H1 (cell line): ENCODE results near the gene CACNA2D3. TPM values are rescaled to one million over a fixed set of nuclear protein-coding genes. Genes with fewer than 3 reads are reported as not detected.

ENCODE experiments used
- CTCF ChIA-PET: fragments of 300-600 bp; sonication (Branson Sonifier 250); formaldehyde crosslinking; loops from one replicate; lab custom pipeline; 2021; ENCODE audit not compliant: partially characterized antibody; lab: Charles Lee
- POLR2A ChIA-PET: fragments of 300-600 bp; sonication (Branson Sonifier 250); formaldehyde crosslinking; loops from one replicate; lab custom pipeline; 2021; ENCODE audit warnings: inconsistent platforms; ENCODE audit not compliant: partially characterized antibody; lab: Charles Lee
- DNase-seq, 2 experiments: peaks; one replicate each; pipeline versions ENCODE4 v3.0.0 to v3.0.0-alpha.2; 2010 to 2022; ENCODE audit warnings: low spot score in 2 of 2, low read depth in 1 of 2, mixed read lengths in 1 of 2
- FAIRE-seq: peaks from 2 replicates; lab custom pipeline; 2011; peaks lifted over from hg19 to GRCh38; lab: Jason Lieb, UNC
- H2AFZ ChIP-seq: 2 replicates; pipeline ENCODE4 v1.8.1; 2012; ENCODE audit warnings: low read length, inconsistent platforms
- H2AK5ac ChIP-seq: 2 replicates; pipeline ENCODE4 v1.6.1; 2013; ENCODE audit warnings: low read depth, low read length
- H2BK120ac ChIP-seq: replicated peaks from 2 replicates; pipeline ENCODE3; 2013; ENCODE audit warnings: low read depth, low read length, inconsistent platforms
- H2BK12ac ChIP-seq: 2 replicates; pipeline ENCODE4 v1.6.1; 2013; ENCODE audit warnings: low read depth, low read length
- H2BK15ac ChIP-seq: 2 replicates; pipeline ENCODE4 v1.6.1; 2013; ENCODE audit warnings: low read length
- H2BK20ac ChIP-seq: 2 replicates; pipeline ENCODE4 v1.6.1; 2013; ENCODE audit warnings: low read length
- H2BK5ac ChIP-seq: 2 replicates; pipeline ENCODE4 v1.6.1; 2013; ENCODE audit warnings: low read depth, low read length
- H3K14ac ChIP-seq: 2 replicates; pipeline ENCODE4 v1.6.1; 2013; ENCODE audit warnings: inconsistent platforms; ENCODE audit not compliant: insufficient read length
- H3K18ac ChIP-seq: 2 replicates; pipeline ENCODE4 v1.6.1; 2013; ENCODE audit warnings: low read length; ENCODE audit errors: extremely low read depth
- H3K23ac ChIP-seq: 2 replicates; pipeline ENCODE4 v1.6.1; 2013; ENCODE audit warnings: inconsistent platforms; ENCODE audit not compliant: insufficient read length
- H3K23me2 ChIP-seq: 2 replicates; pipeline ENCODE4 v1.6.1; 2013; ENCODE audit warnings: low read depth, low read length
- H3K27ac ChIP-seq: 2 replicates; pipeline ENCODE4 v1.6.1; 2011; ENCODE audit warnings: low read depth, low read length, inconsistent platforms
- H3K27me3 ChIP-seq, 4 experiments: replicated peaks in 1 of 4; 1 replicate in 1 of 4; 2 replicates in 3 of 4; pipeline versions ENCODE4 v1.6.1 to v1.8.1; 2011 to 2013; ENCODE audit warnings: low read length in 3 of 4, mild to moderate bottlenecking in 3 of 4, inconsistent platforms in 2 of 4, mixed read lengths in 2 of 4, moderate library complexity in 1 of 4; ENCODE audit not compliant: control insufficient read depth in 3 of 4, insufficient read depth in 3 of 4; ENCODE audit errors: extremely low read depth in 1 of 4
- H3K36me3 ChIP-seq, 4 experiments: 2 replicates each; pipeline versions ENCODE4 v1.6.1 to v1.8.1; 2011 to 2013; ENCODE audit warnings: mild to moderate bottlenecking in 4 of 4, low read length in 3 of 4, moderate library complexity in 2 of 4, control low read depth in 1 of 4, inconsistent platforms in 1 of 4; ENCODE audit not compliant: insufficient read depth in 4 of 4, control insufficient read depth in 2 of 4
- H3K4ac ChIP-seq: replicated peaks from 2 replicates; pipeline ENCODE3; 2013; ENCODE audit warnings: low read length, low read depth, mixed read lengths, inconsistent platforms; ENCODE audit not compliant: insufficient read length
- H3K4me1 ChIP-seq, 4 experiments: replicated peaks in 1 of 4; 1 replicate in 1 of 4; 2 replicates in 3 of 4; pipeline versions ENCODE4 v1.6.1 to v1.8.1; 2011 to 2013; ENCODE audit warnings: low read length in 3 of 4, inconsistent platforms in 2 of 4, mixed read lengths in 1 of 4; ENCODE audit not compliant: insufficient read depth in 4 of 4, control insufficient read depth in 3 of 4
- H3K4me2 ChIP-seq, 2 experiments: 2 replicates each; pipeline versions ENCODE4 v1.6.1 to v1.8.1; 2011 to 2013; ENCODE audit warnings: low read depth in 2 of 2, low read length in 2 of 2, control low read depth in 1 of 2, inconsistent platforms in 1 of 2, mild to moderate bottlenecking in 1 of 2; ENCODE audit not compliant: insufficient read depth in 1 of 2
- H3K4me3 ChIP-seq, 4 experiments: fragments of 200-600, 300-600 bp in 1 of 4; sonication (generic), shearing (Covaris generic), sonication (Bioruptor Twin) in 1 of 4; 2 replicates each; pipeline versions ENCODE4 v1.5.1 to v1.8.1; 2011 to 2016; ENCODE audit warnings: low read length in 4 of 4, low read depth in 3 of 4, control low read depth in 2 of 4, inconsistent platforms in 2 of 4, mild to moderate bottlenecking in 2 of 4, mixed read lengths in 1 of 4, moderate library complexity in 1 of 4; ENCODE audit not compliant: insufficient read depth in 2 of 4; ENCODE audit errors: extremely low read depth in 1 of 4
- H3K56ac ChIP-seq: replicated peaks from 2 replicates; pipeline ENCODE3; 2013; ENCODE audit warnings: low read depth, mild to moderate bottlenecking, mixed read lengths, low read length, inconsistent platforms; ENCODE audit not compliant: insufficient read length
- H3K79me1 ChIP-seq: 2 replicates; pipeline ENCODE4 v1.6.1; 2013; ENCODE audit warnings: low read depth, low read length, control low read depth
- H3K79me2 ChIP-seq, 2 experiments: 2 replicates each; pipeline versions ENCODE4 v1.6.1 to v1.8.1; 2012 to 2013; ENCODE audit warnings: low read length in 2 of 2, mild to moderate bottlenecking in 2 of 2, inconsistent platforms in 1 of 2; ENCODE audit not compliant: insufficient read depth in 2 of 2, control insufficient read depth in 1 of 2
- H3K9ac ChIP-seq, 4 experiments: replicated peaks in 1 of 4; 1 replicate in 1 of 4; 2 replicates in 3 of 4; pipeline versions ENCODE4 v1.6.1 to v1.8.1; 2011 to 2013; ENCODE audit warnings: low read depth in 3 of 4, low read length in 3 of 4, control low read depth in 2 of 4, mild to moderate bottlenecking in 2 of 4, moderate library complexity in 2 of 4, inconsistent platforms in 1 of 4; ENCODE audit errors: extremely low read depth in 1 of 4
- H3K9me3 ChIP-seq, 2 experiments: 2 replicates each; pipeline versions ENCODE4 v1.6.1 to v1.8.1; 2012 to 2013; ENCODE audit warnings: mild to moderate bottlenecking in 2 of 2, moderate library complexity in 2 of 2, control low read depth in 1 of 2, inconsistent platforms in 1 of 2, low read depth in 1 of 2, low read length in 1 of 2, mixed read lengths in 1 of 2; ENCODE audit not compliant: insufficient read depth in 2 of 2
- H4K20me1 ChIP-seq, 2 experiments: replicated peaks in 1 of 2; 2 replicates each; pipeline versions ENCODE3 to v1.8.1; 2011 to 2013; ENCODE audit warnings: inconsistent platforms in 2 of 2, low read length in 2 of 2, mild to moderate bottlenecking in 1 of 2; ENCODE audit not compliant: insufficient read depth in 2 of 2, control insufficient read depth in 1 of 2
- H4K5ac ChIP-seq: 2 replicates; pipeline ENCODE4 v1.6.1; 2013; ENCODE audit warnings: low read length, low read depth, mixed read lengths, inconsistent platforms; ENCODE audit not compliant: insufficient read length
- H4K8ac ChIP-seq: 2 replicates; pipeline ENCODE4 v1.8.0; 2013; ENCODE audit warnings: mild to moderate bottlenecking, moderate library complexity, low read length, inconsistent platforms; ENCODE audit not compliant: insufficient read depth; ENCODE audit errors: extremely low read depth
- H4K91ac ChIP-seq: replicated peaks from 2 replicates; pipeline ENCODE3; 2013; ENCODE audit warnings: low read length, mixed read lengths, inconsistent platforms; ENCODE audit not compliant: insufficient read length
- HDAC2 ChIP-seq, 2 experiments: fragments of 300-600 bp in 1 of 2; sonication (generic) in 1 of 2; IDR thresholded peaks; 2 replicates each; pipeline ENCODE4 v1.6.1; 2011 to 2012; ENCODE audit warnings: low read depth in 2 of 2, low read length in 2 of 2, mild to moderate bottlenecking in 2 of 2, moderate library complexity in 2 of 2, borderline replicate concordance in 1 of 2, inconsistent platforms in 1 of 2
- WGBS, 2 experiments: shearing (Covaris generic) in 1 of 2; methylation state at CpG; one replicate each; pipeline versions ENCODE4 v1.1.6 to v1.1.7; 2013 to 2015; ENCODE audit warnings: low lambda C conversion rate in 2 of 2, mixed read lengths in 2 of 2, inconsistent platforms in 1 of 2, low coverage in 1 of 2, missing lambda C conversion rate in 1 of 2; ENCODE audit not compliant: insufficient replicate concordance in 2 of 2, insufficient coverage in 1 of 2, insufficient read length in 1 of 2; ENCODE audit errors: extremely low coverage in 1 of 2, missing lambda C conversion rate in 1 of 2; 5-methylcytosine and 5-hydroxymethylcytosine counted together
- polyA plus RNA-seq, 7 experiments: library from polyadenylated mRNA; depleted of rRNA in 3 of 7; stranded (reverse) in 5 of 7; unstranded in 2 of 7; fragments of >200 nt in 5 of 7; fragments of 200-250 nt in 2 of 7; gene quantifications; 1 replicate in 5 of 7; 2 replicates in 1 of 7; 4 replicates in 1 of 7; pipeline versions ENCODE4 v1.2.1 to v1.2.3, GENCODE V29; 2011 to 2013; ENCODE audit warnings: missing spikeins in 2 of 7, mixed read lengths in 2 of 7
- total RNA-seq: library from RNA; stranded (reverse); fragmentation: NEBNext Ultra II Directional; extraction: Animal tissue kit (Norgen Biotek cat#: 25700); gene quantifications from 2 replicates; pipeline ENCODE4 v1.2.1, GENCODE V29; 2021

Gene CACNA2D3
- total and polyA plus RNA-seq, 2 of the 8 experiments (the other 6 are each of a cell fraction or from before 2014, with no cell fraction given), result 1.5 to 1.8 TPM

DNA sequence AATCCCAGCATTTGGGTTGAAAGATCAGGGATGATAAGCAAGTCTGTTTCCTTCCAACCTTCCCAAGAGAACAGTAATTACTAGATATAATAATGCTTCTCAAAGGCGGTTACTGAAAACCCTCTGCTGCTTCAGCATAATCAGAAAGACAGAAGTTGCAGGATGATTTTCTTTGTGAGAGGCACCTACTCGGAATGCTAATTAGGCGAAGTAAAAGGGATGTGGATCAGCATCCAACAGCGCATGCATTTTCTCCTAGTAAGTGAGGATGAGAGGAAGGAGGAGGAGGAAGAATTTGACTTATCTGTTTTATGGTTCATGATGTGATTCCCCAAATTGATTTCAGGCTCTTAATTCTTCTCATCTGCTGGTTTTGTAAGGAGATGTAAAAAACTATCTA lies 118.0 kb downstream of the CACNA2D3 start:
- ChIA-PET CTCF (no interaction called here), POLR2A (no interaction called here)
- H3K27me3 ChIP-seq, result no peaks in the 10 kb centered on the region
- H3K14ac ChIP-seq, result no peak overlapping the region
- no peak overlapping the region for H3K9ac ChIP-seq
- no peak overlapping the region for H4K8ac ChIP-seq
- H2BK20ac ChIP-seq, result no peak overlapping the region
- peaks cover 0 to 2% (median 0%) of the 10 kb centered on the region in 4 experiments; a peak in 1 of 7 replicates for H3K4me1 ChIP-seq
- no peak overlapping the region for H3K4me3 ChIP-seq
- 76% methylated on average over 4 of the region's 4 CpGs; no CpG with 5 or more reads in 1 of the 2 experiments for WGBS, 2 experiments
- H4K20me1 ChIP-seq, result no peaks in the 10 kb centered on the region
- no peak overlapping the region for H2BK15ac ChIP-seq
- no peak for FAIRE-seq
- no peak overlapping the region for H3K27ac ChIP-seq
- no peak overlapping the region for H2BK120ac ChIP-seq
- H3K18ac ChIP-seq, result no peak overlapping the region
- no peak overlapping the region for H3K4ac ChIP-seq
- H2AK5ac ChIP-seq, result no peak overlapping the region
- peaks cover 2% of the 10 kb centered on the region; the same call in 1 of the 2 replicates for H3K23me2 ChIP-seq
- H3K36me3 ChIP-seq, result no peaks in the 10 kb centered on the region
- H2BK12ac ChIP-seq, result no peak overlapping the region
- no peak overlapping the region for H3K4me2 ChIP-seq
- DNase-seq, result no peak
- no peak overlapping the region for H3K56ac ChIP-seq
- no peak overlapping the region for H3K23ac ChIP-seq
- no peak overlapping the region for H4K91ac ChIP-seq
- no peaks in the 10 kb centered on the region for H3K79me2 ChIP-seq
- no peak for TF ChIP-seq HDAC2 (IDR thresholded peaks at IDR 0.05; ENCODE audit: borderline replicate concordance in 1 of 2, low read depth in 2 of 2, low read length in 2 of 2)
- H4K5ac ChIP-seq, result no peak overlapping the region
- no peak overlapping the region for H2AFZ ChIP-seq
- H2BK5ac ChIP-seq, result no peak overlapping the region
- no peaks in the 10 kb centered on the region for H3K9me3 ChIP-seq
- H3K79me1 ChIP-seq, result no peaks in the 10 kb centered on the region
